HepG2 (cell line): ENCODE data around the gene PAPSS1.

ENCODE experiments used
- CTCF ChIP-seq: sonication (generic); formaldehyde crosslinking; IDR thresholded peaks from 2 replicates; pipeline ENCODE4 v1.5.0; 2020; ENCODE audit warnings: mild to moderate bottlenecking, missing genetic modification reagents, moderate library complexity
- GABPA ChIP-seq, 2 experiments: IDR thresholded peaks; 2 replicates each; pipeline ENCODE4 v1.6.1; 2011 to 2016; ENCODE audit warnings: low read depth in 2 of 2, low read length in 1 of 2, missing biosample characterization in 1 of 2, missing genetic modification characterization in 1 of 2
- IKZF1 ChIP-seq: fragments of 450-650 bp; IDR thresholded peaks from 2 replicates; pipeline ENCODE4 v1.7.1; 2016
- POLR2A ChIP-seq, 2 experiments: IDR thresholded peaks; 2 replicates each; pipeline ENCODE4 v1.6.1; 2011; ENCODE audit warnings: low read depth in 2 of 2, low read length in 2 of 2, mild to moderate bottlenecking in 1 of 2, moderate library complexity in 1 of 2; ENCODE audit not compliant: insufficient read depth in 1 of 2
- TAF1 ChIP-seq: sonication (generic); formaldehyde crosslinking; IDR thresholded peaks from 2 replicates; pipeline ENCODE4 v1.4.0; 2020; ENCODE audit warnings: missing genetic modification reagents
- TF ChIP-seq, protein P1 (sequence below): sonication (generic); formaldehyde crosslinking; IDR thresholded peaks from 2 replicates; pipeline ENCODE4 v1.5.0; 2020; ENCODE audit warnings: mild to moderate bottlenecking, missing genetic modification reagents

- TF ChIP-seq GABPA (IDR thresholded peaks at IDR 0.05; ENCODE audit: low read depth, low read length): no peak
- no peak for TF ChIP-seq GABPA (CRISPR knock-in tag; IDR thresholded peaks at IDR 0.05; ENCODE audit: low read depth)
- TF ChIP-seq, protein P1, sequence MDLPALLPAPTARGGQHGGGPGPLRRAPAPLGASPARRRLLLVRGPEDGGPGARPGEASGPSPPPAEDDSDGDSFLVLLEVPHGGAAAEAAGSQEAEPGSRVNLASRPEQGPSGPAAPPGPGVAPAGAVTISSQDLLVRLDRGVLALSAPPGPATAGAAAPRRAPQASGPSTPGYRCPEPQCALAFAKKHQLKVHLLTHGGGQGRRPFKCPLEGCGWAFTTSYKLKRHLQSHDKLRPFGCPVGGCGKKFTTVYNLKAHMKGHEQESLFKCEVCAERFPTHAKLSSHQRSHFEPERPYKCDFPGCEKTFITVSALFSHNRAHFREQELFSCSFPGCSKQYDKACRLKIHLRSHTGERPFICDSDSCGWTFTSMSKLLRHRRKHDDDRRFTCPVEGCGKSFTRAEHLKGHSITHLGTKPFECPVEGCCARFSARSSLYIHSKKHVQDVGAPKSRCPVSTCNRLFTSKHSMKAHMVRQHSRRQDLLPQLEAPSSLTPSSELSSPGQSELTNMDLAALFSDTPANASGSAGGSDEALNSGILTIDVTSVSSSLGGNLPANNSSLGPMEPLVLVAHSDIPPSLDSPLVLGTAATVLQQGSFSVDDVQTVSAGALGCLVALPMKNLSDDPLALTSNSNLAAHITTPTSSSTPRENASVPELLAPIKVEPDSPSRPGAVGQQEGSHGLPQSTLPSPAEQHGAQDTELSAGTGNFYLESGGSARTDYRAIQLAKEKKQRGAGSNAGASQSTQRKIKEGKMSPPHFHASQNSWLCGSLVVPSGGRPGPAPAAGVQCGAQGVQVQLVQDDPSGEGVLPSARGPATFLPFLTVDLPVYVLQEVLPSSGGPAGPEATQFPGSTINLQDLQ (CRISPR knock-in tag): no peak
- no peak for TF ChIP-seq IKZF1
- TF ChIP-seq POLR2A (IDR thresholded peaks at IDR 0.05; ENCODE audit: insufficient read depth in 1 of 2, low read depth in 2 of 2, low read length in 2 of 2): no peak
- TF ChIP-seq TAF1 (CRISPR knock-in tag): no peak
- TF ChIP-seq CTCF (CRISPR knock-in tag): no peak
These were observed 130.8 kb downstream of the PAPSS1 start for GRCh38 chr4:107589269-107589668.
